IMR-90 (cell line): Measurements from ENCODE around the gene LLGL1. TPM values are rescaled to one million over a fixed set of nuclear protein-coding genes. Genes with fewer than 3 reads are reported as not detected.

ENCODE experiments used
- ATAC-seq: fragments of 200-7000 bp; cut with Tn5 transposase; 2 replicates; pipeline ENCODE4 v1.9.1; 2020; ENCODE audit warnings: low read depth, mild to moderate bottlenecking, moderate library complexity
- BruUV-seq: library from RNA; stranded (reverse); fragments of 400-500 nt; replicated peaks from 2 replicates; lab custom pipeline; 2021; lab: Mats Ljungman, UMichigan
- CTCF ChIA-PET: fragments of 300-600 bp; formaldehyde crosslinking; extraction: SDS; loops from one replicate; lab custom pipeline; 2021; ENCODE audit warnings: antibody characterized with exemption; lab: Yijun Ruan, JAX
- POLR2A ChIA-PET: fragments of 300-600 bp; sonication (Branson Sonifier 250); formaldehyde crosslinking; loops from one replicate; lab custom pipeline; 2022; ENCODE audit warnings: antibody characterized with exemption; ENCODE audit not compliant: unreplicated experiment; lab: Charles Lee
- DNase-seq: peaks from one replicate; pipeline ENCODE4 v3.0.0; 2013
- H2AFZ ChIP-seq: replicated peaks from 2 replicates; pipeline ENCODE3; 2013; ENCODE audit warnings: low read length, mild to moderate bottlenecking; ENCODE audit not compliant: poor library complexity
- H2AK5ac ChIP-seq: 2 replicates; pipeline ENCODE4 v1.6.1; 2013; ENCODE audit warnings: low read depth, low read length, inconsistent platforms
- H2AK9ac ChIP-seq: replicated peaks from 2 replicates; pipeline ENCODE3; 2013; ENCODE audit warnings: mild to moderate bottlenecking, low read depth, low read length, moderate library complexity; ENCODE audit not compliant: poor library complexity
- H2BK120ac ChIP-seq: 2 replicates; pipeline ENCODE4 v1.6.1; 2013; ENCODE audit warnings: low read depth, low read length, inconsistent platforms
- H2BK15ac ChIP-seq: 3 replicates; pipeline ENCODE4 v1.6.1; 2013; ENCODE audit warnings: low read depth, low read length, inconsistent platforms
- H2BK20ac ChIP-seq: 2 replicates; pipeline ENCODE4 v1.6.1; 2013; ENCODE audit warnings: low read depth, mild to moderate bottlenecking, inconsistent platforms, low read length, moderate library complexity
- H2BK5ac ChIP-seq: 2 replicates; pipeline ENCODE4 v1.6.1; 2013; ENCODE audit warnings: mild to moderate bottlenecking, low read depth, low read length, inconsistent platforms; ENCODE audit not compliant: poor library complexity, severe bottlenecking
- H3K14ac ChIP-seq: replicated peaks from 2 replicates; pipeline ENCODE4 v1.6.1; 2013; ENCODE audit warnings: low read depth, low read length, inconsistent platforms
- H3K18ac ChIP-seq: 2 replicates; pipeline ENCODE4 v1.6.1; 2013; ENCODE audit warnings: low read depth, low read length, control low read depth
- H3K23ac ChIP-seq: 2 replicates; pipeline ENCODE4 v1.6.1; 2013; ENCODE audit warnings: low read depth, low read length, inconsistent platforms
- H3K27ac ChIP-seq: 2 replicates; pipeline ENCODE4 v1.5.1; 2013; ENCODE audit warnings: mild to moderate bottlenecking, control low read depth, low read length; ENCODE audit not compliant: insufficient read depth
- H3K27me3 ChIP-seq: 2 replicates; pipeline ENCODE4 v1.6.1; 2013; ENCODE audit warnings: low read length; ENCODE audit not compliant: control insufficient read depth, insufficient read depth
- H3K36me3 ChIP-seq: 2 replicates; pipeline ENCODE4 v1.6.1; 2013; ENCODE audit warnings: low read length, mixed read lengths; ENCODE audit not compliant: control insufficient read depth, insufficient read depth
- H3K4ac ChIP-seq: 2 replicates; pipeline ENCODE4 v1.6.1; 2013; ENCODE audit warnings: low read depth, low read length, inconsistent platforms
- H3K4me1 ChIP-seq: 2 replicates; pipeline ENCODE4 v1.6.1; 2013; ENCODE audit warnings: low read length, mixed read lengths; ENCODE audit not compliant: control insufficient read depth, insufficient read depth
- H3K4me2 ChIP-seq: 2 replicates; pipeline ENCODE4 v1.6.1; 2013; ENCODE audit warnings: low read depth, mild to moderate bottlenecking, control low read depth, low read length, moderate library complexity
- H3K4me3 ChIP-seq: 2 replicates; pipeline ENCODE4 v1.5.1; 2013; ENCODE audit warnings: low read depth, mild to moderate bottlenecking, control low read depth, low read length, moderate library complexity; ENCODE audit not compliant: insufficient read depth
- H3K56ac ChIP-seq: 2 replicates; pipeline ENCODE4 v1.6.1; 2013; ENCODE audit warnings: low read length, inconsistent platforms; ENCODE audit not compliant: insufficient read depth; ENCODE audit errors: extremely low read depth
- H3K79me1 ChIP-seq, 2 experiments: 2 replicates each; pipeline ENCODE4 v1.6.1; 2013; ENCODE audit warnings: low read length in 2 of 2, inconsistent platforms in 1 of 2, low read depth in 1 of 2
- H3K9ac ChIP-seq: 2 replicates; pipeline ENCODE4 v1.6.1; 2013; ENCODE audit warnings: low read depth, low read length, control low read depth
- H3K9me1 ChIP-seq: 2 replicates; pipeline ENCODE4 v1.6.1; 2013; ENCODE audit warnings: low read length, inconsistent platforms; ENCODE audit not compliant: insufficient read depth
- H3K9me3 ChIP-seq: 2 replicates; pipeline ENCODE4 v1.6.1; 2013; ENCODE audit warnings: low read length; ENCODE audit not compliant: control insufficient read depth, insufficient read depth
- H4K20me1 ChIP-seq: 2 replicates; pipeline ENCODE4 v1.6.1; 2013; ENCODE audit warnings: low read length, inconsistent platforms; ENCODE audit not compliant: insufficient read depth
- H4K5ac ChIP-seq: 2 replicates; pipeline ENCODE4 v1.6.1; 2013; ENCODE audit warnings: mild to moderate bottlenecking, low read depth, low read length, control low read depth
- H4K8ac ChIP-seq, 2 experiments: 2 replicates each; pipeline ENCODE4 v1.6.1; 2013; ENCODE audit warnings: low read depth in 2 of 2, low read length in 2 of 2, control low read depth in 1 of 2, inconsistent platforms in 1 of 2
- H4K91ac ChIP-seq: 2 replicates; pipeline ENCODE4 v1.6.1; 2013; ENCODE audit warnings: low read depth, low read length, inconsistent platforms; ENCODE audit not compliant: insufficient read depth
- FOS ChIP-seq: fragments of 150-350 bp; IDR thresholded peaks from 2 replicates; pipeline ENCODE4 v1.6.1; 2016; ENCODE audit warnings: low read depth, low read length
- MAFK ChIP-seq: IDR thresholded peaks from 2 replicates; pipeline ENCODE4 v1.6.1; 2012; ENCODE audit warnings: low read depth, low read length, improper control_type of control experiment
- WGBS, 2 experiments: methylation state at CpG; one replicate each; pipeline versions ENCODE4 v1.1.5 to v1.1.7; 2013; ENCODE audit warnings: missing lambda C conversion rate in 2 of 2; ENCODE audit not compliant: insufficient read length in 1 of 2; ENCODE audit errors: extremely low coverage in 2 of 2; 5-methylcytosine and 5-hydroxymethylcytosine counted together
- dilution Hi-C: fragments of 300-500 bp; cut with HindIII; formaldehyde crosslinking; loops from one replicate; pipeline ENCODE4 v1.14.3; 2018; ENCODE audit warnings: low sequenced_read_pairs; ENCODE audit not compliant: unreplicated experiment
- in situ Hi-C: fragments of 300-500 bp; cut with MboI; formaldehyde crosslinking; loops from 3 replicates; pipeline ENCODE4 v1.14.3; 2019; ENCODE audit warnings: low sequenced_read_pairs, inconsistent platforms, mixed read lengths
- intact Hi-C: fragments of 100-400 bp; cut with micrococcal nuclease; formaldehyde crosslinking; loops from 2 replicates; pipeline ENCODE4 v1.10.0; 2022
- polyA plus RNA-seq, 3 experiments: library from polyadenylated mRNA; depleted of rRNA; stranded (reverse); fragments of >200 nt; gene quantifications; 2 replicates each; pipeline ENCODE4 v1.2.3, GENCODE V29; 2012; ENCODE audit warnings: low replicate concordance in 1 of 3
- total RNA-seq: library from RNA; depleted of rRNA; stranded (reverse); fragments of >200 nt; gene quantifications from 2 replicates; pipeline ENCODE4 v1.2.3, GENCODE V29; 2012

The LLGL1 gene
- total and polyA plus RNA-seq, 2 of the 4 experiments (the other 2 are of a cell fraction): 40.1 to 52.9 TPM

DNA sequence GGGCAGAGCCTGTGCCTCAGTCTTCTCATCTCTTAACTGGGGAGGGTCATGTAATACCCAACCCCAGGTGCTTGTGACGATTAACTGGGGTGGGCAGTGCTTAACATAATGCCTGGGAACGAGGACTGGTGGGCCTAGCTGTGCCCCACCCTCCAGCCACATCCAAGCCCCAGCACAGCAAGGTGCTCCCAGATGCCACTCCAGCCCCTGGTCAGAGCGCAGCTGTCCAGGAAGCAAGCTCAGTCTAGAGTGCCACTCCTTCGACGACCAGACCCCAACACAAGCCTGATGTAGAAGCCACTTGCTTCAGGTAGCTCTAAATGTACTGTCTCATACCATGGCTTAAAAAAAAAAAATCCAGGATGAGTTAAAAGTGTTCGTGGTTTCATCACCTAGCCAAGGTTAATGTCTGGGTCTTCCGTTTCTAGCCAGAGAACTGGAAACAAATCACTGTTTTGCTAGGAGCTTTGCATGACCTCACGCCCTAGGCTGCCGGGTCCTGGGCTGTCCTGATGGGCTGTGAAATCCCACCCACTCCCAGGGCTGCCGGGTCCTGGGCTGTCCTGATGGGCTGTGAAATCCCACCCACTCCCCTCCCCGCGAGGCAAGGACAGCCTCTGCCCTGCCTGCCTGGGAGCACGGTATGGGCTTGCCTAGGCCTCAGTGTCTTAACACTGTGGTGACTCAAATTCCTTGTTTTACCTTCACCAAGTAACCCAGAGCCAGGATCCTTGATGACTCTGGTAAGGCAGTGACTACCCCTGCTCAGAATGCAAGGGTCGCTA lies 42.7 kb downstream of the LLGL1 start:
- no peak overlapping the region for H3K56ac ChIP-seq
- H3K4me1 ChIP-seq: peaks cover 13% of the 10 kb centered on the region
- H2BK15ac ChIP-seq: no peak overlapping the region
- H3K79me1 ChIP-seq: peaks cover 0 to 36% of the 10 kb centered on the region in 2 experiments; a peak in 3 of 4 replicates
- H3K9ac ChIP-seq: no peak overlapping the region
- H3K36me3 ChIP-seq: peaks cover 27% of the 10 kb centered on the region
- 0 out of 2 replicates have a peak overlapping the region, but pooled peaks have one; percentile 19 for H4K91ac ChIP-seq
- H3K4ac ChIP-seq: peak overlapping the region; percentile 49
- in situ Hi-C loops: no loop called here
- peak overlapping the region; percentile 35 for H2BK5ac ChIP-seq
- H4K20me1 ChIP-seq: peaks cover 3% of the 10 kb centered on the region; the same call in 1 of the 2 replicates
- dilution Hi-C loops: no loop called here
- TF ChIP-seq FOS (0 out of 2 replicates have a peak, but pooled peaks have one; percentile 10), MAFK (no peak)
- peak overlapping the region; percentile 59 for H3K23ac ChIP-seq
- DNase-seq (peak; percentile 73), ATAC-seq (peak; percentile 85)
- peak overlapping the region; percentile 6; the same call in 1 of the 2 replicates for H2BK120ac ChIP-seq
- H2AK5ac ChIP-seq: peak overlapping the region; percentile 57; the same call in 1 of the 2 replicates
- ChIA-PET POLR2A (no interaction called here), CTCF (interaction anchor here (0.6 kb wide), 1 partner anchor 8 kb away, joined by 7 read pairs; no protein-coding TSS in a partner anchor)
- peak overlapping the region; percentile 35 to 45; a peak in 1 of 4 replicates for H4K8ac ChIP-seq
- H3K14ac ChIP-seq: peak overlapping the region; percentile 44
- no TSS peak for BruUV-seq
- peak overlapping the region; percentile 86 for H2AK9ac ChIP-seq
- H3K4me2 ChIP-seq: no peak overlapping the region
- WGBS, 2 experiments: 75% methylated on average over 4 of the region's 14 CpGs; no CpG with 5 or more reads in 1 of the 2 experiments
- peak overlapping the region; percentile 41; the same call in 1 of the 2 replicates for H2BK20ac ChIP-seq
- H3K9me1 ChIP-seq: peaks cover 22% of the 10 kb centered on the region
- intact Hi-C loops: no loop called here
- H4K5ac ChIP-seq: no peak overlapping the region
- no peaks in the 10 kb centered on the region for H3K27me3 ChIP-seq
- peak overlapping the region; percentile 44 for H2AFZ ChIP-seq
- H3K9me3 ChIP-seq: no peaks in the 10 kb centered on the region
- H3K27ac ChIP-seq: no peak overlapping the region
- no peak overlapping the region for H3K18ac ChIP-seq
- no peak overlapping the region for H3K4me3 ChIP-seq
